HG02610 (cell line): ENCODE measurements around the gene KCNK1.

Experiments
- ATAC-seq: cut with Tn5 transposase; IDR thresholded peaks from one replicate; pipeline ENCODE4 v1.9.1; 2021; ENCODE audit warnings: mild to moderate bottlenecking, moderate library complexity; ENCODE audit not compliant: unreplicated experiment

Gene KCNK1

DNA sequence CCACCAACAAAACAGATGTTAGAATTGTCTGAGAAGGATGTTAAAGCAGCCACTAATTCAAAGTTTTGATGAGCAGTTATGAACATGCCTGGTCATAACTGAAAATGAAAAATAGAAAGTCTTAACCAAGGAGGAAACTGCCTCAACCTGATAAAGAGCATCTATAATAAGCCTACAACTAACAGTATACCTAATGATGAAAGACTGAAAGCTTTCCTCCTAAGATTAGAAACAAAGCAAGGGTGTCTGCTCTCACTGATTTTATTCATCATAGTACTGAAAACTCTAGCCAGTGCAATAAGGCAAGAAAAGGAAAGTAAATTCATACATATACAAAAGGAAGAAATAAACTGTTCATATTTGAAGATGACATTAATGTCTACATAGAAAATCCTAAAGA, 82.0 kb downstream of the KCNK1 start:
- peak; percentile 61 for ATAC-seq

DNA sequence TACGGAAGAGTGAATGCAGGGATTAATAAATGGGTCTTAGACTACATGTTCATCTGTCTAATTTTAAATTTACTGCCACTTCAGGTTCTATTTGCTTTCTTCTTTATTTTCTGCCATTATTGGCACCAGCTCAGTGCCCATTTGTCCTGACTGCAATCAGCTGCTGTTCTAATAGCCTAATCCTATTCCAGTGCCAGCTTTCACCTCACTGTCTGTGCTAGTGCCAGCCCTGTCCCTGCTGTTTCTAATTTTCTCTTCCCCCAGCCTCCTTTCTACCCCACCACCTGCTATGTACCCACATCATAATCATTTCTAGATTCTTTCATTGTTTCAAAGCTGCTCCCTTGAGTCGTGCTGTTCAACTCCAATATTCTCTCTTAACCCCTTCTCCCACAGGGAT, 86.4 kb downstream of the KCNK1 start:
- ATAC-seq, result no peak

DNA sequence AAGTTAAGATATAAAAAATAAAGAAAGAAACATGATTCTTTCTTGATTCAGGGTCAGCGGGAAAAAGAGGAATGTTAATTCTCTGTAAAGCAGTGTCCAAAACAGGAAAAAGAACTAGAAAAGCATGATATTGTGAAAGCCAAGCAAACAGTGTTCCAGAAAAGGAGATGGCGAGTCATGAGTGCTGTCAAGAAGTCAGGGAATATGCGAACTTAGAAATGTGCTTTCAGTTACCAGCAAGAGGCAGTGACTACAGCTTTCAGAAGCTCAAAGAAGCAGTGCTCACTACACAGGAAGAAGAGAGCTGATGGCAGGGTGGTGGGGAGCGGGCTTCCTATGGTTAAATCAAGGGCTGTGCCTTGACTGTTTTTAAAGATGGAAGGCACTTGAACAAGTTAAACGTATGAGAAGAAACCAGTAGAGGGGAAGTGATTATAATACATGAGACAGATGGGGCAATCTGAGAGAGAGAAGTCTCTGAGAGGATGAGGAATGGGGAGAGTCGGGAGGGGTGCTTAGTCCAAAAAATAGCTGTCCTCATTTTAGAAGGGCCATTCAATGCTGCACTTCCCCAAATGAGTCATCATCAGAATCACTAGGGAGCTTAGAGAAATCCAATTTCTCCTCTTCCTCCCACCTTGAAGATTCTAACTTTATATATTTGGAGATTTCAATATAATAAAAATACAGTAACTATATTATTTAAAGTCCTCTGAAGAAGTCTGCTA, 90.4 kb downstream of the KCNK1 start:
- ATAC-seq, result no peak

- ATAC-seq, result no peak
Measured at GRCh38 chr1:233704898-233705723, 91.2 kb downstream of the KCNK1 start.

DNA sequence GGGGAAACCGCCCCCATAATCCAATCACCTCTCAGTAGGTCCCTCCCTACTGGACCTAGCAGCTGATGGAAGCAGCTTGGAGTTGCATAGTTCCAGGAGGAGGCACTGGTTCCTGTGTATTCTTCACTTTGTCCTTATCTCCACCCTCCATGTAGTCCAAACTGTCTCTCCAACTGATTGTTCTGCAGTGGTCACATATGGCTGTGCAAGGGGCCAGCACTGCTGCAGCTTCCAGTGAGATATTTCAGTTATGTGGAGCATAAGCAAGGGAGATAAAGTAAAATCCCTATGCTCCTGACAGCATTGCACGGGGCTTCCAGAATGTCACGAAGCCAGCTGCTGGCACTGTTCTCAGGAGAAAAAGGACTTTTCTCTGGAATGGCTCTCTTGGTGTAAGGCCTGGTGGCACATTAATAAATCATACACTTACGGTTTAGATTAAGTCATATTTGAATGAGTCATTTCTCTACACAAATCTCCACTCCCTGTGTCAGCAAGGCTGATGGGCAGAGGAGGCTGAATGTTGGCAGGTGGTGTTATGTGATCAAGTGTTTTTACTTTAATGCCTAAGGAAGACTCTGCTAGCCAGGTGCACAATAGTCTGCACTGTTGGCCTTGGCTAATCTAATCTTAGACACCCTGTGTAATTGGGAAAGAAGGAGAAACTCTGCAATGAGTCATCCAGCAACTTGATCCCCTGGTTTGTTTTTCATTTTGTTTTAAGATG, 93.4 kb downstream of the KCNK1 start:
- ATAC-seq, result no peak

- ATAC-seq, result no peak
Measured at GRCh38 chr1:233707880-233708815, 94.2 kb downstream of the KCNK1 start.

GRCh38 chr1:233710031-233710430, 96.1 kb downstream of the KCNK1 start:
- ATAC-seq, result no peak

DNA sequence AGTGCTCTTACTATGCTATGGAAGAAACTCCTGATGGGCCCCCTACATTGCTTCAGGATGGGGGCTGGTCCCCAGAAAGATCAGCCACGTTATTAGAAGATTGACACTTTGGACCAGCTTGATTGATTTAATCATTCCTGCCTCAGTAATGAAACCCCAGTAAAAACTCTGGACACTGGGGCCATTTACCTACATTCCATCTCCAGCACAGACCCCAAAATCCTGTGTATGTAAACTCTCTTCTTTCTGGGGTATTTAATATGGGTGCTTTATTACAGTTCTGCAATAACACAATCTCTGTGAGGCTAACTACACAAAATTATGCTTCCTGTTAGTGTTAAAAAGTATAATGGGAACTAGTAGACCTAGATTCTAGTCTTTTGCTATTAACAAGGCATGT, 96.6 kb downstream of the KCNK1 start:
- no peak for ATAC-seq

GRCh38 chr1:233714631-233715217, 100.8 kb downstream of the KCNK1 start:
- ATAC-seq, result no peak

GRCh38 chr1:233718057-233718456, 104.2 kb downstream of the KCNK1 start:
- no peak for ATAC-seq

GRCh38 chr1:233719655-233720341, 105.9 kb downstream of the KCNK1 start:
- ATAC-seq, result no peak

DNA sequence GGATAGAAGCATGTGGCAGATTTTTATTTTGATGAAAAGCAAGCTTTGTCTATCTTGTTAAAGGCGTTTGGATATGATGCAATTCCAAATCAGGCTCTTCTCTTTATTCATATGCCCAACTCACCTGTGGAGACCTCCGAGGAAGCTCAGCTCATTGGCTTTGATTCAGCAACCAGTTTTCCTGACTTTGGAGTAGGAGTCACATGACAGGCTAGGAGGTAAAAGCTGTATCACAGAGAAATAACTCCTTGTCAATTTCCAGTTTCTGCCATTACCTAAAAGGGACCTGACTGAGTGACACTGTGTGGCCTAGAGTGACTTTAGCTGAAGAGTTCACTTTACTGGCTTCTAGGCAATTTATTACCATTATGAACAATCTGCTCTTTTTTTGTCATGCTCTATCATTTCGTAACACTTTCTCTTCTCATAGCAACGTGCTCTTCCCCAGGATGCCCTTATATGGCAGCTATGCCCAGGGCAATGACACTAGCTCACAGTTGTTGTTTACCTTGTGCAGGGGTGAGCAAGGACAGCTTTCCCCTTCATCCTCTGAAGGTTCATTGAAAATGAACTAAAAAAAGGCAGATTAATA, 107.2 kb downstream of the KCNK1 start:
- peak; percentile 59 for ATAC-seq
